Suprapubic skin (tissue), 4 donors: ENCODE measurements around the gene SHKBP1. TPM values are rescaled to one million over a fixed set of nuclear protein-coding genes. Genes with fewer than 3 reads are reported as not detected.
A peak's percentile ranks its signal among the peaks of the same experiment; 100 is the strongest.

Source experiments
- DNase-seq, 2 donors: peaks; one replicate each; pipeline ENCODE4 v3.0.0-alpha.2; 2019; ENCODE audit warnings: low spot score in 2 of 2
- H3K27ac ChIP-seq: fragments of 200-600 bp; sonication (generic); one replicate; pipeline ENCODE4 v1.5.1; 2019
- H3K27me3 ChIP-seq: fragments of 200-600 bp; sonication (generic); one replicate; pipeline ENCODE4 v1.5.1; 2019
- H3K36me3 ChIP-seq: fragments of 200-600 bp; sonication (generic); one replicate; pipeline ENCODE4 v1.5.1; 2019
- H3K4me1 ChIP-seq: fragments of 200-600 bp; sonication (generic); one replicate; pipeline ENCODE4 v1.5.1; 2019
- H3K4me3 ChIP-seq: fragments of 200-600 bp; sonication (generic); one replicate; pipeline ENCODE4 v1.5.1; 2019; ENCODE audit warnings: mild to moderate bottlenecking
- H3K9me3 ChIP-seq: fragments of 200-600 bp; sonication (generic); one replicate; pipeline ENCODE4 v1.5.1; 2019
- CTCF ChIP-seq, 2 donors: fragments of 200-600 bp in 1 of 2; fragments of 450-650 bp in 1 of 2; sonication (generic) in 1 of 2; IDR thresholded peaks; one replicate each; pipeline ENCODE4 v1.5.1; 2016 to 2019; ENCODE audit warnings: antibody characterized with exemption in 2 of 2, mild to moderate bottlenecking in 1 of 2, moderate library complexity in 1 of 2
- EP300 ChIP-seq: sonication (generic); formaldehyde crosslinking; IDR thresholded peaks from one replicate; pipeline ENCODE4 v1.6.1; 2017; ENCODE audit warnings: antibody characterized with exemption
- POLR2A ChIP-seq, 2 donors: fragments of 450-650 bp; IDR thresholded peaks; one replicate each; pipeline ENCODE4 v1.6.1; 2017; ENCODE audit warnings: antibody characterized with exemption in 2 of 2, mild to moderate bottlenecking in 2 of 2, moderate library complexity in 2 of 2
- POLR2AphosphoS5 ChIP-seq, 3 donors: sonication (generic); formaldehyde crosslinking; IDR thresholded peaks; one replicate each; pipeline ENCODE4 v1.6.1; 2017; ENCODE audit warnings: antibody characterized with exemption in 3 of 3
- WGBS: methylation state at CpG from one replicate; pipeline ENCODE4 v1.1.5; 2018; 5-methylcytosine and 5-hydroxymethylcytosine counted together
- total RNA-seq, 4 donors: library from RNA; depleted of rRNA; stranded (reverse); fragments of >200 nt; gene quantifications; one replicate each; pipeline ENCODE4 v1.1.0, GENCODE V29; 2016

Gene SHKBP1
- total RNA-seq, 4 donors from 2014 or later: 42.2 to 58.3 (median 51.1) TPM

DNA sequence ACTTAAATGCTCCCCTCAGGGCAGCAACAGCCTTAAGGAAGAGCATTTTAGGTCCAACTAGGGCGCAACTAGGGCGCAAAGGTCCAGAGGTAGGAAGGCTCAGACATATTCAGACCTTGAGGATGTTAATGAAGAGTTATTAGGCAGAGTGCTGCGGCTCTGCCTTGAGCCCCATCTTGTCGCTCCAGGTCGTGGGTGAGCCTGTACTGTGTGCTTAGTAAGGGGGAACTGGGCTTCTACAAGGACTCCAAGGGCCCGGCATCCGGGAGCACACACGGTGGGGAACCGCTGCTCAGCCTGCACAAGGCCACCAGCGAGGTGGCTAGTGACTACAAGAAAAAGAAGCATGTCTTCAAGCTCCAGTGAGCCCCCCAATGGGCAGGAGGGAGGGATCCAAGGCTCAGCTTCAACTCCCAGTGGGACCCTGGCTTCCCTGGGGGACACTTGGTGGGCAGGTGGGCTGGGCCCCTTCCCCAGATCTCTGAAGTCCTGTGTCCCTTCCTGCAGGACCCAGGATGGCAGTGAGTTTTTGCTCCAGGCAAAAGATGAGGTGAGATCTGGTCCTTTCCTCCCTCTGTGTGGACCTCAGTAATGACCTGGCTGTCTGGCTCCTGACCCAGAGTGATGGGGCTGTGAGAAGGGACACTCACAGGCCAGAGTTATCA lies 4.7 kb upstream of the SHKBP1 start:
- H3K27ac ChIP-seq: no peak overlapping the region

GRCh38 chr19:40575326-40575725 lies 1.3 kb upstream of the SHKBP1 start:
- Histone ChIP-seq H3K9me3 (no peaks in the 10 kb centered on the region), H3K27ac (no peak overlapping the region), H3K4me3 (no peak overlapping the region), H3K36me3 (peaks cover 4% of the 10 kb centered on the region), H3K27me3 (no peaks in the 10 kb centered on the region), H3K4me1 (peaks cover 26% of the 10 kb centered on the region)
- no peak for DNase-seq
- 66% methylated on average over 13 of the region's 18 CpGs for WGBS
- TF ChIP-seq EP300: no peak
- no peak for TF ChIP-seq POLR2AphosphoS5 (IDR thresholded peaks at IDR 0.05)
- no peak for TF ChIP-seq CTCF (IDR thresholded peaks at IDR 0.05)
- TF ChIP-seq POLR2A (IDR thresholded peaks at IDR 0.05): no peak

More for the DNA sequence above, 4.7 kb upstream of the SHKBP1 start:
- H3K36me3 ChIP-seq: no peaks in the 10 kb centered on the region
- peaks cover 29% of the 10 kb centered on the region for H3K4me1 ChIP-seq
- 88% methylated on average over 3 of the region's 10 CpGs for WGBS
- TF ChIP-seq EP300 (no peak), POLR2A (IDR thresholded peaks at IDR 0.05) (no peak), CTCF (IDR thresholded peaks at IDR 0.05) (no peak), POLR2AphosphoS5 (IDR thresholded peaks at IDR 0.05) (no peak)
- peaks cover 15% of the 10 kb centered on the region for H3K27me3 ChIP-seq
- no peak for DNase-seq
- no peaks in the 10 kb centered on the region for H3K9me3 ChIP-seq
- H3K4me3 ChIP-seq: no peak overlapping the region

GRCh38 chr19:40576151-40576584 lies 505 bp upstream of the SHKBP1 start:
- H3K4me1 ChIP-seq: peaks cover 22% of the 10 kb centered on the region
- H3K27ac ChIP-seq: no peak overlapping the region
- TF ChIP-seq EP300 (no peak), POLR2A (IDR thresholded peaks at IDR 0.05) (no peak), CTCF (IDR thresholded peaks at IDR 0.05) (no peak)
- H3K27me3 ChIP-seq: no peaks in the 10 kb centered on the region
- H3K36me3 ChIP-seq: peaks cover 11% of the 10 kb centered on the region
- no peak for DNase-seq
- peak overlapping the region; percentile 94 for H3K4me3 ChIP-seq
- H3K9me3 ChIP-seq: no peaks in the 10 kb centered on the region
- WGBS: under 1% methylated on average over 20 of the region's 22 CpGs

- 79% methylated on average over 7 of the region's 12 CpGs for WGBS
- H3K36me3 ChIP-seq: peaks cover 32% of the 10 kb centered on the region
- no peak overlapping the region for H3K27ac ChIP-seq
- peaks cover 22% of the 10 kb centered on the region for H3K4me1 ChIP-seq
- DNase-seq: no peak
- H3K9me3 ChIP-seq: no peaks in the 10 kb centered on the region
- no peaks in the 10 kb centered on the region for H3K27me3 ChIP-seq
- H3K4me3 ChIP-seq: no peak overlapping the region
- TF ChIP-seq POLR2AphosphoS5 (IDR thresholded peaks at IDR 0.05): no peak
- TF ChIP-seq EP300: no peak
- TF ChIP-seq CTCF (IDR thresholded peaks at IDR 0.05): no peak
- no peak for TF ChIP-seq POLR2A (IDR thresholded peaks at IDR 0.05)
Observed at GRCh38 chr19:40578442-40578908, 1.8 kb downstream of the SHKBP1 start.

DNA sequence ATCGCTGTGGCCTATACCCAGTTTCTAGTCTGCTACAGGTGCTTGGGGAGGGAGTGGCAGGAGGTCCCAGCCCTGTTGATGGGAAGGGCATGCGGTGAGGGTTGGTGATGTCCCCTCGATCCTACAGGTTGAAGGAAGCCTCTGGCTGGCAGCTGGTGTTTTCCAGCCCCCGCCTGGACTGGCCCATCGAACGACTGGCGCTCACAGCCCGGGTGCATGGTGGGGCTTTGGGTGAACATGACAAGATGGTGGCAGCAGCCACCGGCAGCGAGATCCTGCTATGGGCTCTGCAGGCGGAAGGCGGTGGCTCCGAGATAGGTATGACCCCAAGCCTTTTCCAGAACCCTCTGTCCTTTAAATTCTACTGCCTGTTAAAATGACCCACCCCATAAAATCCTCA lies 3.9 kb downstream of the SHKBP1 start:
- H3K36me3 ChIP-seq: peaks cover 44% of the 10 kb centered on the region
- DNase-seq: no peak

More for the DNA sequence above, 3.9 kb downstream of the SHKBP1 start:
- 96% methylated on average over 5 of the region's 13 CpGs for WGBS
- TF ChIP-seq POLR2AphosphoS5 (IDR thresholded peaks at IDR 0.05) (no peak), POLR2A (IDR thresholded peaks at IDR 0.05) (no peak), EP300 (no peak), CTCF (IDR thresholded peaks at IDR 0.05) (no peak)
- Histone ChIP-seq H3K27me3 (no peaks in the 10 kb centered on the region), H3K9me3 (no peaks in the 10 kb centered on the region), H3K4me1 (peaks cover 22% of the 10 kb centered on the region), H3K27ac (no peak overlapping the region), H3K4me3 (no peak overlapping the region)
